K562 (cell line): ENCODE data around the gene SCFD2. TPM values are rescaled to one million over a fixed set of nuclear protein-coding genes. Genes with fewer than 3 reads are reported as not detected.

Source experiments
- ATAC-seq: fragments of 200-7000 bp; cut with Tn5 transposase; 3 replicates; pipeline ENCODE4 v1.9.1; 2020; ENCODE audit warnings: moderate library complexity
- BruUV-seq: library from RNA; stranded (reverse); fragments of 400-500 nt; replicated peaks from 2 replicates; lab custom pipeline; 2021; lab: Mats Ljungman, UMichigan
- CTCF ChIA-PET: fragments of 300-600 bp; formaldehyde crosslinking; extraction: SDS; loops from one replicate; lab custom pipeline; 2021; ENCODE audit warnings: low intra/inter-chr PET ratio; lab: Yijun Ruan, JAX
- POLR2A ChIA-PET: fragments of 300-600, 350-650 bp; sonication (Branson Sonifier 250); formaldehyde crosslinking; extraction: SDS; loops from one replicate; lab custom pipeline; 2021; ENCODE audit warnings: antibody characterized with exemption, inconsistent platforms; lab: Yijun Ruan, JAX
- DNase-seq, 4 experiments: peaks; one replicate each; pipeline versions ENCODE4 v3.0.0 to v3.0.0-alpha.2; 2011 to 2018; ENCODE audit warnings: low spot score in 3 of 4, mixed read lengths in 3 of 4; ENCODE audit errors: extremely low read depth in 1 of 4
- FAIRE-seq: peaks from 2 replicates; lab custom pipeline; 2011; peaks lifted over from hg19 to GRCh38; lab: Jason Lieb, UNC
- H2AFZ ChIP-seq: 2 replicates; pipeline ENCODE4 v1.6.0; 2011; ENCODE audit warnings: low read depth, low read length, control low read depth, inconsistent platforms
- H3K27ac ChIP-seq: fragments of 200-600 bp; 3 replicates; pipeline ENCODE4 v1.8.0; 2011; ENCODE audit warnings: low read depth, mild to moderate bottlenecking, control low read depth, inconsistent platforms, low read length, moderate library complexity, mixed read lengths; ENCODE audit errors: extremely low read depth
- H3K27me3 ChIP-seq, 2 experiments: fragments of 300-600 bp in 1 of 2; 2 replicates in 1 of 2; 3 replicates in 1 of 2; pipeline versions ENCODE4 v1.6.0 to v1.8.0; 2011; ENCODE audit warnings: inconsistent platforms in 2 of 2, low read length in 2 of 2, mild to moderate bottlenecking in 1 of 2, mixed read lengths in 1 of 2, moderate library complexity in 1 of 2; ENCODE audit not compliant: control insufficient read depth in 2 of 2, insufficient read depth in 2 of 2
- H3K36me3 ChIP-seq: fragments of 300-600 bp; 3 replicates; pipeline ENCODE4 v1.8.0; 2011; ENCODE audit warnings: mild to moderate bottlenecking, low read length, inconsistent platforms; ENCODE audit not compliant: control insufficient read depth, insufficient read depth
- H3K4me1 ChIP-seq, 2 experiments: fragments of 200-600 bp in 1 of 2; replicated peaks in 1 of 2; 2 replicates in 1 of 2; 3 replicates in 1 of 2; pipeline versions ENCODE4 v1.5.1 to v1.8.0; 2011; ENCODE audit warnings: inconsistent platforms in 2 of 2, low read length in 2 of 2, mild to moderate bottlenecking in 1 of 2, mixed read lengths in 1 of 2, moderate library complexity in 1 of 2; ENCODE audit not compliant: control insufficient read depth in 2 of 2, insufficient read depth in 2 of 2
- H3K4me2 ChIP-seq: 2 replicates; pipeline ENCODE4 v1.6.1; 2011; ENCODE audit warnings: low read length, control low read depth, inconsistent platforms, mixed read lengths; ENCODE audit not compliant: insufficient read depth
- H3K4me3 ChIP-seq: fragments of 200-600 bp; sonication (generic), shearing (Covaris generic); 2 replicates; pipeline ENCODE4 v1.5.1; 2016; ENCODE audit warnings: control low read depth, inconsistent platforms
- H3K79me2 ChIP-seq: fragments of 200-600 bp; 3 replicates; pipeline ENCODE4 v1.8.0; 2011; ENCODE audit warnings: low read length, inconsistent platforms; ENCODE audit not compliant: control insufficient read depth, insufficient read depth
- H3K9ac ChIP-seq, 2 experiments: 2 replicates each; pipeline versions ENCODE4 v1.6.0 to v1.6.1; 2011; ENCODE audit warnings: low read depth in 2 of 2, low read length in 2 of 2, control low read depth in 1 of 2, inconsistent platforms in 1 of 2, mild to moderate bottlenecking in 1 of 2, mixed read lengths in 1 of 2; ENCODE audit not compliant: insufficient read depth in 1 of 2
- H3K9me1 ChIP-seq: one replicate; pipeline ENCODE4 v1.6.0; 2011; ENCODE audit warnings: inconsistent platforms, mild to moderate bottlenecking, low read length, moderate library complexity; ENCODE audit not compliant: control insufficient read depth, insufficient read depth
- H3K9me3 ChIP-seq: replicated peaks from 2 replicates; pipeline ENCODE4 v1.5.1; 2011; ENCODE audit warnings: low read depth, low read length, inconsistent platforms; ENCODE audit not compliant: control insufficient read depth, insufficient read depth
- H4K20me1 ChIP-seq: replicated peaks from 2 replicates; pipeline ENCODE4 v1.6.1; 2011; ENCODE audit warnings: low read length, inconsistent platforms, mixed read lengths; ENCODE audit not compliant: control insufficient read depth, insufficient read depth
- BRD4 ChIP-seq: fragments of 200-600 bp; sonication (generic); IDR thresholded peaks from 2 replicates; pipeline ENCODE4 v1.6.1; 2017; ENCODE audit warnings: inconsistent platforms
- CC2D1A ChIP-seq: fragments of 450-650 bp; IDR thresholded peaks from 2 replicates; pipeline ENCODE4 v1.6.1; 2017; ENCODE audit warnings: mild to moderate bottlenecking
- ETV6 ChIP-seq, 3 experiments: fragments of 150-350 bp in 1 of 3; sonication (generic) in 1 of 3; formaldehyde crosslinking in 1 of 3; IDR thresholded peaks; 2 replicates each; pipeline versions ENCODE4 v1.6.1 to v1.8.0; 2014 to 2022; ENCODE audit warnings: borderline replicate concordance in 2 of 3, low read depth in 2 of 3, antibody characterized with exemption in 1 of 3, low read length in 1 of 3, mild to moderate bottlenecking in 1 of 3, missing genetic modification reagents in 1 of 3
- GABPA ChIP-seq: fragments of 200-800 bp; sonication (Bioruptor generic); conservative IDR thresholded peaks from 2 replicates; pipeline ENCODE4 v1.6.1; 2016; ENCODE audit warnings: low read depth, missing genetic modification characterization, missing compliant biosample characterization
- MBD2 ChIP-seq: sonication (generic); IDR thresholded peaks from 2 replicates; pipeline ENCODE4 v1.6.1; 2016; ENCODE audit warnings: low read depth, borderline replicate concordance
- OTX1 ChIP-seq: fragments of 450-650 bp; formaldehyde crosslinking; IDR thresholded peaks from 2 replicates; pipeline ENCODE4 v1.4.0; 2022; ENCODE audit warnings: mild to moderate bottlenecking
- PRMT5 ChIP-seq: sonication (generic); formaldehyde crosslinking; IDR thresholded peaks from 2 replicates; pipeline ENCODE4 v1.5.0; 2020; ENCODE audit warnings: missing genetic modification reagents
- RBM15 ChIP-seq: fragments of 200-400 bp; formaldehyde crosslinking; IDR thresholded peaks from 2 replicates; pipeline ENCODE4 v1.6.1; 2018; ENCODE audit warnings: mild to moderate bottlenecking, low read length, moderate library complexity; ENCODE audit not compliant: insufficient read depth
- SRSF7 ChIP-seq: fragments of 200-400 bp; formaldehyde crosslinking; optimal IDR thresholded peaks from 2 replicates; pipeline ENCODE3; 2017; ENCODE audit warnings: mild to moderate bottlenecking, low read depth, low read length
- U2AF1 ChIP-seq: fragments of 200-400 bp; formaldehyde crosslinking; optimal IDR thresholded peaks from 2 replicates; pipeline ENCODE3; 2017; ENCODE audit warnings: mild to moderate bottlenecking, low read depth, low read length, moderate library complexity
- WGBS: fragments of 100-300 bp; shearing (Covaris generic); methylation state at CpG from one replicate; pipeline ENCODE4 v1.1.6; 2016; ENCODE audit warnings: low coverage, mixed read lengths; ENCODE audit not compliant: insufficient coverage; ENCODE audit errors: missing lambda C conversion rate; 5-methylcytosine and 5-hydroxymethylcytosine counted together
- in situ Hi-C: fragments of 300-500 bp; cut with MboI; formaldehyde crosslinking; loops from 4 replicates; pipeline ENCODE4 v1.15.0; 2018; ENCODE audit warnings: inconsistent platforms, mixed read lengths
- intact Hi-C: fragments of 100-400 bp; cut with micrococcal nuclease; formaldehyde crosslinking; loops from 2 replicates; pipeline ENCODE4 v1.14.2; 2022
- polyA plus RNA-seq, 8 experiments: library from polyadenylated mRNA; depleted of rRNA in 4 of 8; stranded (reverse) in 5 of 8; unstranded in 3 of 8; fragments of >200 nt; fragmentation: Nextera tagmentation in 2 of 8; fragmentation: Illumina TruSeq in 1 of 8; extraction: Ambion mirVana in 2 of 8; extraction: Trizol in 1 of 8; gene quantifications; 2 replicates each; pipeline versions ENCODE4 v1.2.1 to v1.2.3, GENCODE V29; 2011 to 2014; ENCODE audit warnings: inconsistent platforms in 1 of 8, missing spikeins in 1 of 8
- total RNA-seq, 7 experiments: library from RNA; depleted of rRNA in 6 of 7; stranded (reverse); fragments of >200 nt in 6 of 7; fragmentation: Illumina TruSeq in 2 of 7; extraction: Trizol in 2 of 7; gene quantifications; 2 replicates each; pipeline versions ENCODE4 v1.2.1 to v1.2.3, GENCODE V29; 2011 to 2021; ENCODE audit warnings: low replicate concordance in 1 of 7
- TF ChIP-seq, protein P1 (sequence below), 2 experiments: IDR thresholded peaks in 1 of 2; conservative IDR thresholded peaks in 1 of 2; 2 replicates each; pipeline ENCODE4 v1.6.1; 2016; ENCODE audit warnings: low read depth in 2 of 2, mild to moderate bottlenecking in 1 of 2, missing compliant biosample characterization in 1 of 2, missing genetic modification characterization in 1 of 2, moderate library complexity in 1 of 2

SCFD2 gene
- total and polyA plus RNA-seq, 9 of the 15 experiments (the other 6 are each of a cell fraction or from before 2014, with no cell fraction given), result 5.7 to 30.3 (median 22.8) TPM

DNA sequence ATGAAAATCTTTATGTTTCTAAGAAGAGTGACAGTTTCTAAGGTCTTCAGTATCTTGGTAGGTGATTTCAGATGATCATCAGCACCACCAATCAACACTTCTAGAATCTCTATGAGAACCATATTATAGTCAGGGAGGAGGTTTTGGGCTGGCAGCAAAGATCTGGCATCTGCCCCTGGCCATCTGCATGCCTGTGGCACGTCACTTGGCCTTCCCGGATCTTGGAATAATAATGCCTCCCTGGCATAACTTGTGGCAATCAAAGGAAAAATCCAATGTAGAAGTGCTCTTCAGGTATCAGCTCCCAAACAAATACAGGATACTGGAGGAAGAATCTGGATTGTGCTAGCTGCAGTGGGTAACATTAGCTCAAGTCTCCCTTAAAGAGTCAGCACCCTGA, 446.4 kb downstream of the SCFD2 start:
- BruUV-seq, result no TSS peak
- intact Hi-C loops (no loop called here), in situ Hi-C loops (no loop called here)
- Histone ChIP-seq H3K36me3 (no peaks in the 10 kb centered on the region), H3K4me2 (no peak overlapping the region), H2AFZ (no peak overlapping the region), H3K4me3 (no peak overlapping the region), H3K27me3 (no peaks in the 10 kb centered on the region), H3K9ac (no peak overlapping the region), H3K27ac (no peak overlapping the region), H3K4me1 (no peaks in the 10 kb centered on the region), H4K20me1 (no peaks in the 10 kb centered on the region), H3K9me3 (no peaks in the 10 kb centered on the region), H3K79me2 (no peaks in the 10 kb centered on the region), H3K9me1 (no peaks in the 10 kb centered on the region)
- ATAC-seq, result no peak
- FAIRE-seq, result no peak
- WGBS, result 96% methylated on average over 2 of the region's 2 CpGs
- TF ChIP-seq MBD2 (no peak), PRMT5 (CRISPR knock-in tag) (no peak), SRSF7 (no peak), GABPA (tag) (no peak), U2AF1 (no peak), BRD4 (no peak), CC2D1A (no peak), RBM15 (no peak), OTX1 (CRISPR knock-in tag) (no peak), ETV6 (IDR thresholded peaks at IDR 0.05; ENCODE audit: borderline replicate concordance in 1 of 2, low read depth in 2 of 2, low read length in 1 of 2) (no peak), ETV6 (CRISPR knock-in tag; IDR thresholded peaks at IDR 0.05; ENCODE audit: borderline replicate concordance) (no peak)
- TF ChIP-seq, protein P1, sequence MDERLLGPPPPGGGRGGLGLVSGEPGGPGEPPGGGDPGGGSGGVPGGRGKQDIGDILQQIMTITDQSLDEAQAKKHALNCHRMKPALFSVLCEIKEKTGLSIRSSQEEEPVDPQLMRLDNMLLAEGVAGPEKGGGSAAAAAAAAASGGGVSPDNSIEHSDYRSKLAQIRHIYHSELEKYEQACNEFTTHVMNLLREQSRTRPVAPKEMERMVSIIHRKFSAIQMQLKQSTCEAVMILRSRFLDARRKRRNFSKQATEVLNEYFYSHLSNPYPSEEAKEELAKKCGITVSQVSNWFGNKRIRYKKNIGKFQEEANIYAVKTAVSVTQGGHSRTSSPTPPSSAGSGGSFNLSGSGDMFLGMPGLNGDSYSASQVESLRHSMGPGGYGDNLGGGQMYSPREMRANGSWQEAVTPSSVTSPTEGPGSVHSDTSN (CRISPR knock-in tag; IDR thresholded peaks at IDR 0.05; ENCODE audit: low read depth), result no peak
- TF ChIP-seq, protein P1 (tag; conservative IDR thresholded peaks at IDR 0.05; ENCODE audit: low read depth), result no peak
- DNase-seq, result no peak
- POLR2A ChIA-PET, result no interaction called here
- CTCF ChIA-PET, result no interaction called here
